H1 (cell line): ENCODE measurements around the gene HDAC8. TPM values are rescaled to one million over a fixed set of nuclear protein-coding genes. Genes with fewer than 3 reads are reported as not detected.

ENCODE experiments used
- CTCF ChIA-PET: fragments of 300-600 bp; sonication (Branson Sonifier 250); formaldehyde crosslinking; loops from one replicate; lab custom pipeline; 2021; ENCODE audit not compliant: partially characterized antibody; lab: Charles Lee
- POLR2A ChIA-PET: fragments of 300-600 bp; sonication (Branson Sonifier 250); formaldehyde crosslinking; loops from one replicate; lab custom pipeline; 2021; ENCODE audit warnings: inconsistent platforms; ENCODE audit not compliant: partially characterized antibody; lab: Charles Lee
- DNase-seq, 2 experiments: peaks; one replicate each; pipeline versions ENCODE4 v3.0.0 to v3.0.0-alpha.2; 2010 to 2022; ENCODE audit warnings: low spot score in 2 of 2, low read depth in 1 of 2, mixed read lengths in 1 of 2
- FAIRE-seq: peaks from 2 replicates; lab custom pipeline; 2011; peaks lifted over from hg19 to GRCh38; lab: Jason Lieb, UNC
- H2AFZ ChIP-seq: 2 replicates; pipeline ENCODE4 v1.8.1; 2012; ENCODE audit warnings: low read length, inconsistent platforms
- H2AK5ac ChIP-seq: 2 replicates; pipeline ENCODE4 v1.6.1; 2013; ENCODE audit warnings: low read depth, low read length
- H2BK120ac ChIP-seq: replicated peaks from 2 replicates; pipeline ENCODE3; 2013; ENCODE audit warnings: low read depth, low read length, inconsistent platforms
- H2BK12ac ChIP-seq: 2 replicates; pipeline ENCODE4 v1.6.1; 2013; ENCODE audit warnings: low read depth, low read length
- H2BK15ac ChIP-seq: 2 replicates; pipeline ENCODE4 v1.6.1; 2013; ENCODE audit warnings: low read length
- H2BK20ac ChIP-seq: 2 replicates; pipeline ENCODE4 v1.6.1; 2013; ENCODE audit warnings: low read length
- H2BK5ac ChIP-seq: 2 replicates; pipeline ENCODE4 v1.6.1; 2013; ENCODE audit warnings: low read depth, low read length
- H3K14ac ChIP-seq: 2 replicates; pipeline ENCODE4 v1.6.1; 2013; ENCODE audit warnings: inconsistent platforms; ENCODE audit not compliant: insufficient read length
- H3K18ac ChIP-seq: 2 replicates; pipeline ENCODE4 v1.6.1; 2013; ENCODE audit warnings: low read length; ENCODE audit errors: extremely low read depth
- H3K23ac ChIP-seq: 2 replicates; pipeline ENCODE4 v1.6.1; 2013; ENCODE audit warnings: inconsistent platforms; ENCODE audit not compliant: insufficient read length
- H3K23me2 ChIP-seq: 2 replicates; pipeline ENCODE4 v1.6.1; 2013; ENCODE audit warnings: low read depth, low read length
- H3K27ac ChIP-seq: 2 replicates; pipeline ENCODE4 v1.6.1; 2011; ENCODE audit warnings: low read depth, low read length, inconsistent platforms
- H3K27me3 ChIP-seq, 4 experiments: replicated peaks in 1 of 4; 1 replicate in 1 of 4; 2 replicates in 3 of 4; pipeline versions ENCODE4 v1.6.1 to v1.8.1; 2011 to 2013; ENCODE audit warnings: low read length in 3 of 4, mild to moderate bottlenecking in 3 of 4, inconsistent platforms in 2 of 4, mixed read lengths in 2 of 4, moderate library complexity in 1 of 4; ENCODE audit not compliant: control insufficient read depth in 3 of 4, insufficient read depth in 3 of 4; ENCODE audit errors: extremely low read depth in 1 of 4
- H3K36me3 ChIP-seq, 4 experiments: 2 replicates each; pipeline versions ENCODE4 v1.6.1 to v1.8.1; 2011 to 2013; ENCODE audit warnings: mild to moderate bottlenecking in 4 of 4, low read length in 3 of 4, moderate library complexity in 2 of 4, control low read depth in 1 of 4, inconsistent platforms in 1 of 4; ENCODE audit not compliant: insufficient read depth in 4 of 4, control insufficient read depth in 2 of 4
- H3K4ac ChIP-seq: replicated peaks from 2 replicates; pipeline ENCODE3; 2013; ENCODE audit warnings: low read length, low read depth, mixed read lengths, inconsistent platforms; ENCODE audit not compliant: insufficient read length
- H3K4me1 ChIP-seq, 4 experiments: replicated peaks in 1 of 4; 1 replicate in 1 of 4; 2 replicates in 3 of 4; pipeline versions ENCODE4 v1.6.1 to v1.8.1; 2011 to 2013; ENCODE audit warnings: low read length in 3 of 4, inconsistent platforms in 2 of 4, mixed read lengths in 1 of 4; ENCODE audit not compliant: insufficient read depth in 4 of 4, control insufficient read depth in 3 of 4
- H3K4me2 ChIP-seq, 2 experiments: 2 replicates each; pipeline versions ENCODE4 v1.6.1 to v1.8.1; 2011 to 2013; ENCODE audit warnings: low read depth in 2 of 2, low read length in 2 of 2, control low read depth in 1 of 2, inconsistent platforms in 1 of 2, mild to moderate bottlenecking in 1 of 2; ENCODE audit not compliant: insufficient read depth in 1 of 2
- H3K4me3 ChIP-seq, 4 experiments: fragments of 200-600, 300-600 bp in 1 of 4; sonication (generic), shearing (Covaris generic), sonication (Bioruptor Twin) in 1 of 4; 2 replicates each; pipeline versions ENCODE4 v1.5.1 to v1.8.1; 2011 to 2016; ENCODE audit warnings: low read length in 4 of 4, low read depth in 3 of 4, control low read depth in 2 of 4, inconsistent platforms in 2 of 4, mild to moderate bottlenecking in 2 of 4, mixed read lengths in 1 of 4, moderate library complexity in 1 of 4; ENCODE audit not compliant: insufficient read depth in 2 of 4; ENCODE audit errors: extremely low read depth in 1 of 4
- H3K56ac ChIP-seq: replicated peaks from 2 replicates; pipeline ENCODE3; 2013; ENCODE audit warnings: low read depth, mild to moderate bottlenecking, mixed read lengths, low read length, inconsistent platforms; ENCODE audit not compliant: insufficient read length
- H3K79me1 ChIP-seq: 2 replicates; pipeline ENCODE4 v1.6.1; 2013; ENCODE audit warnings: low read depth, low read length, control low read depth
- H3K79me2 ChIP-seq, 2 experiments: 2 replicates each; pipeline versions ENCODE4 v1.6.1 to v1.8.1; 2012 to 2013; ENCODE audit warnings: low read length in 2 of 2, mild to moderate bottlenecking in 2 of 2, inconsistent platforms in 1 of 2; ENCODE audit not compliant: insufficient read depth in 2 of 2, control insufficient read depth in 1 of 2
- H3K9ac ChIP-seq, 4 experiments: replicated peaks in 1 of 4; 1 replicate in 1 of 4; 2 replicates in 3 of 4; pipeline versions ENCODE4 v1.6.1 to v1.8.1; 2011 to 2013; ENCODE audit warnings: low read depth in 3 of 4, low read length in 3 of 4, control low read depth in 2 of 4, mild to moderate bottlenecking in 2 of 4, moderate library complexity in 2 of 4, inconsistent platforms in 1 of 4; ENCODE audit errors: extremely low read depth in 1 of 4
- H3K9me3 ChIP-seq, 2 experiments: 2 replicates each; pipeline versions ENCODE4 v1.6.1 to v1.8.1; 2012 to 2013; ENCODE audit warnings: mild to moderate bottlenecking in 2 of 2, moderate library complexity in 2 of 2, control low read depth in 1 of 2, inconsistent platforms in 1 of 2, low read depth in 1 of 2, low read length in 1 of 2, mixed read lengths in 1 of 2; ENCODE audit not compliant: insufficient read depth in 2 of 2
- H4K20me1 ChIP-seq, 2 experiments: replicated peaks in 1 of 2; 2 replicates each; pipeline versions ENCODE3 to v1.8.1; 2011 to 2013; ENCODE audit warnings: inconsistent platforms in 2 of 2, low read length in 2 of 2, mild to moderate bottlenecking in 1 of 2; ENCODE audit not compliant: insufficient read depth in 2 of 2, control insufficient read depth in 1 of 2
- H4K5ac ChIP-seq: 2 replicates; pipeline ENCODE4 v1.6.1; 2013; ENCODE audit warnings: low read length, low read depth, mixed read lengths, inconsistent platforms; ENCODE audit not compliant: insufficient read length
- H4K8ac ChIP-seq: 2 replicates; pipeline ENCODE4 v1.8.0; 2013; ENCODE audit warnings: mild to moderate bottlenecking, moderate library complexity, low read length, inconsistent platforms; ENCODE audit not compliant: insufficient read depth; ENCODE audit errors: extremely low read depth
- H4K91ac ChIP-seq: replicated peaks from 2 replicates; pipeline ENCODE3; 2013; ENCODE audit warnings: low read length, mixed read lengths, inconsistent platforms; ENCODE audit not compliant: insufficient read length
- BCL11A ChIP-seq, 2 experiments: IDR thresholded peaks; one replicate each; pipeline ENCODE4 v1.6.1; 2011; ENCODE audit warnings: low read depth in 2 of 2, low read length in 2 of 2, mild to moderate bottlenecking in 2 of 2
- CHD1 ChIP-seq: IDR thresholded peaks from 2 replicates; pipeline ENCODE4 v1.6.1; 2012; ENCODE audit warnings: low read depth, low read length, improper control_type of control experiment
- CTBP2 ChIP-seq: IDR thresholded peaks from 2 replicates; pipeline ENCODE4 v1.7.0; 2011; ENCODE audit warnings: borderline replicate concordance, mild to moderate bottlenecking, moderate library complexity, mixed read lengths, low read length; ENCODE audit not compliant: insufficient read depth, insufficient read length
- HDAC6 ChIP-seq: IDR thresholded peaks from one replicate; pipeline ENCODE4 v1.7.1; 2012; ENCODE audit warnings: low read depth, mild to moderate bottlenecking, inconsistent platforms, low read length, moderate library complexity
- KDM4A ChIP-seq: IDR thresholded peaks from one replicate; pipeline ENCODE4 v1.7.1; 2012; ENCODE audit warnings: low read depth, mild to moderate bottlenecking, moderate library complexity, low read length, inconsistent platforms; ENCODE audit not compliant: severe bottlenecking
- RBBP5 ChIP-seq: IDR thresholded peaks from 2 replicates; pipeline ENCODE4 v1.7.1; 2012; ENCODE audit warnings: low read depth, mild to moderate bottlenecking, inconsistent platforms, low read length, moderate library complexity, borderline replicate concordance
- RXRA ChIP-seq: IDR thresholded peaks from 2 replicates; pipeline ENCODE4 v1.6.1; 2011; ENCODE audit warnings: low read depth, mild to moderate bottlenecking, low read length, moderate library complexity; ENCODE audit not compliant: insufficient read depth
- SUZ12 ChIP-seq: fragments of 200-600 bp; sonication (generic); IDR thresholded peaks from 2 replicates; pipeline ENCODE4 v1.6.1; 2012; ENCODE audit warnings: mild to moderate bottlenecking, inconsistent platforms, low read length, moderate library complexity, mixed read lengths
- ZNF274 ChIP-seq: IDR thresholded peaks from 2 replicates; pipeline ENCODE4 v1.7.0; 2012; ENCODE audit warnings: low read length, borderline replicate concordance; ENCODE audit errors: extremely low read depth
- WGBS, 2 experiments: shearing (Covaris generic) in 1 of 2; methylation state at CpG; one replicate each; pipeline versions ENCODE4 v1.1.6 to v1.1.7; 2013 to 2015; ENCODE audit warnings: low lambda C conversion rate in 2 of 2, mixed read lengths in 2 of 2, inconsistent platforms in 1 of 2, low coverage in 1 of 2, missing lambda C conversion rate in 1 of 2; ENCODE audit not compliant: insufficient replicate concordance in 2 of 2, insufficient coverage in 1 of 2, insufficient read length in 1 of 2; ENCODE audit errors: extremely low coverage in 1 of 2, missing lambda C conversion rate in 1 of 2; 5-methylcytosine and 5-hydroxymethylcytosine counted together
- polyA plus RNA-seq, 7 experiments: library from polyadenylated mRNA; depleted of rRNA in 3 of 7; stranded (reverse) in 5 of 7; unstranded in 2 of 7; fragments of >200 nt in 5 of 7; fragments of 200-250 nt in 2 of 7; gene quantifications; 1 replicate in 5 of 7; 2 replicates in 1 of 7; 4 replicates in 1 of 7; pipeline versions ENCODE4 v1.2.1 to v1.2.3, GENCODE V29; 2011 to 2013; ENCODE audit warnings: missing spikeins in 2 of 7, mixed read lengths in 2 of 7
- total RNA-seq: library from RNA; stranded (reverse); fragmentation: NEBNext Ultra II Directional; extraction: Animal tissue kit (Norgen Biotek cat#: 25700); gene quantifications from 2 replicates; pipeline ENCODE4 v1.2.1, GENCODE V29; 2021

The HDAC8 gene
- total and polyA plus RNA-seq, 2 of the 8 experiments (the other 6 are each of a cell fraction or from before 2014, with no cell fraction given) = 9.7 to 20.3 TPM

DNA sequence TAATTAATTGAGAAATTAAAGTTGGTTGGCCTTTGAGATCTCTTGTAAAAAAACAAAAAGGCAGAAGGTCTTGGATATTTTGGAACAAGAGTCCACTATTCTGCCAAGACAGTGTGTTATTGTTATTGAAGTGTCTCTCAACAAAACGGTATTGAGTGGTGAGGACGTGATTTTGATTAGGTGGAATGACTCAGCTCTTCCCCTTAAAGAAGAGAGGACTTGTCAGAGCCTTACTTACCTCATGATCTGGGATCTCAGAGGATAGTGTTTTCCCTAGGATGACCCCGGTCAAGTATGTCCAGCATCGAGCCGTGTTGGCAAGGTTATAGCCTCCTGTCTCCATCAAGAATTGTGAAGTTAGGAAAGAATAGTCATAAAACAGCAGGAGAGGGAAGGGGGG, 110.9 kb downstream of the HDAC8 start:
- Histone ChIP-seq H2AFZ (no peak overlapping the region), H3K18ac (no peak overlapping the region), H3K23me2 (no peaks in the 10 kb centered on the region), H4K91ac (no peak overlapping the region), H3K9me3 (no peaks in the 10 kb centered on the region), H2BK12ac (no peak overlapping the region), H3K27me3 (no peaks in the 10 kb centered on the region), H3K9ac (no peak overlapping the region), H3K4me1 (no peaks in the 10 kb centered on the region), H2BK5ac (no peak overlapping the region), H3K79me1 (no peaks in the 10 kb centered on the region), H3K27ac (no peak overlapping the region), H3K4ac (no peak overlapping the region), H3K56ac (no peak overlapping the region), H3K4me2 (no peak overlapping the region), H4K8ac (no peak overlapping the region), H2BK15ac (no peak overlapping the region), H4K5ac (no peak overlapping the region), H3K14ac (no peak overlapping the region), H3K23ac (no peak overlapping the region), H3K36me3 (no peaks in the 10 kb centered on the region; a peak in 2 of 8 replicates), H2AK5ac (no peak overlapping the region), H3K4me3 (no peak overlapping the region), H4K20me1 (no peaks in the 10 kb centered on the region), H3K79me2 (no peaks in the 10 kb centered on the region), H2BK120ac (no peak overlapping the region), H2BK20ac (no peak overlapping the region)
- POLR2A ChIA-PET = no interaction called here
- CTCF ChIA-PET = no interaction called here
- TF ChIP-seq SUZ12 = no peak
- TF ChIP-seq KDM4A = no peak
- TF ChIP-seq RXRA = no peak
- no peak for TF ChIP-seq CTBP2
- TF ChIP-seq RBBP5 = no peak
- TF ChIP-seq HDAC6 = no peak
- no peak for TF ChIP-seq CHD1
- no peak for TF ChIP-seq ZNF274
- no peak for TF ChIP-seq BCL11A (IDR thresholded peaks at IDR 0.05; ENCODE audit: low read depth in 2 of 2, low read length in 2 of 2)
- WGBS, 2 experiments = 94% methylated on average over 5 of the region's 5 CpGs; no CpG with 5 or more reads in 1 of the 2 experiments
- DNase-seq = no peak
- FAIRE-seq = no peak
